Measurements from ENCODE around the gene E2F4. TPM values are rescaled to one million over a fixed set of nuclear protein-coding genes. Genes with fewer than 3 reads are reported as not detected.

The E2F4 gene
- total and polyA plus RNA-seq, 2 of the 13 experiments (the other 11 are each of a cell fraction or from before 2014, with no cell fraction given), result 84.8 to 91.2 TPM

DNA sequence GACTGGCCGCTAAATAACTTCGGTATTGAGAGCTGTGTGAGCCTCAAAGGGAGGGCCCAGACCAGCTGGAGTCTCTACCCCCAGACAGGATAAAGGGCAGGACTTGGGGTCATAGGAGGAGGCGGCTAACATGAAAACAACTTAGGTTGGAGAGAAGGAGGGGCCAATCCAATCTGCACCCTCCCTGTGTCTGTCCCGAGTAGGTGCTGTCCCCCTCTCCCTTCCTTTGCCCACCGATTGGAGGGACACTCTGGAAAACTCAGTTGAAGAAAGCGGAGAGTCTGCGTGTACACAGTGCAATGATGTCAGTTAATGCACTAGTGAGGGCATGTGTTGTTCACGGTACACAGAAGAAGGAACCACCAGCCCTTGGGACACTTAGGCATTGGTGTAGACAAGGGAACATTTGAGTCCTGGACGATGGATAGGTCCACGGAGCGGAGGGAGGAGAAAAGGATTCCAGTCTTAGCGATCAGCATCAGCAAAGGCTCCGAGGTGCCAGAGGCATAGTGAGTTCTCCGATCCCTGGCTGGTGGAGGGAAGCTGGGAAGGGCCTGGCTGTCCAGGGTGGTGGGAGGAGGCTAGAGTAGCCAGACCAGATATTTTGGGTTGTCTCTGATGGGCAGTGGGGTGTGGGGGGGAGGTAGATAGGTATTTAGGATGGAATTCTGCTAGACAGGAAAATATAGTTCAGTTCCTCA is 20.9 kb upstream of the E2F4 start (continued):
- TF ChIP-seq MED8 (CRISPR knock-in tag; IDR thresholded peaks at IDR 0.05; ENCODE audit: insufficient replicate concordance), result no peak
- peak; percentile 14 for TF ChIP-seq RARA (CRISPR knock-in tag; IDR thresholded peaks at IDR 0.05)
- TF ChIP-seq ATF7 (IDR thresholded peaks at IDR 0.05), result no peak
- TF ChIP-seq ATF7 (CRISPR knock-in tag; IDR thresholded peaks at IDR 0.05), result peak; percentile 51; the same call in 1 of the 2 replicates
- TF ChIP-seq, protein P1, sequence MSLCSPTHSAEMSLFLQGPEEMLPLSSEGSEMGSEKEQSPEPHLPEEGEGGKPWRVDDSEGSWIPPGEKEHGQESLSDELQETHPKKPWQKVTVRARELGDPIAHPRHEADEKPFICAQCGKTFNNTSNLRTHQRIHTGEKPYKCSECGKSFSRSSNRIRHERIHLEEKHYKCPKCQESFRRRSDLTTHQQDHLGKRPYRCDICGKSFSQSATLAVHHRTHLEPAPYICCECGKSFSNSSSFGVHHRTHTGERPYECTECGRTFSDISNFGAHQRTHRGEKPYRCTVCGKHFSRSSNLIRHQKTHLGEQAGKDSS (CRISPR knock-in tag; IDR thresholded peaks at IDR 0.05; ENCODE audit: borderline replicate concordance, low read depth), result 0 out of 2 replicates have a peak, but pooled peaks have one; percentile 73
- TF ChIP-seq ATF1 (CRISPR knock-in tag; IDR thresholded peaks at IDR 0.05), result no peak
- TF ChIP-seq ZBTB21 (CRISPR knock-in tag; IDR thresholded peaks at IDR 0.05), result 0 out of 2 replicates have a peak, but pooled peaks have one; percentile 39
- TF ChIP-seq SYNCRIP (IDR thresholded peaks at IDR 0.05; ENCODE audit: insufficient read depth, low read depth, low read length), result no peak
- TF ChIP-seq, protein P2, sequence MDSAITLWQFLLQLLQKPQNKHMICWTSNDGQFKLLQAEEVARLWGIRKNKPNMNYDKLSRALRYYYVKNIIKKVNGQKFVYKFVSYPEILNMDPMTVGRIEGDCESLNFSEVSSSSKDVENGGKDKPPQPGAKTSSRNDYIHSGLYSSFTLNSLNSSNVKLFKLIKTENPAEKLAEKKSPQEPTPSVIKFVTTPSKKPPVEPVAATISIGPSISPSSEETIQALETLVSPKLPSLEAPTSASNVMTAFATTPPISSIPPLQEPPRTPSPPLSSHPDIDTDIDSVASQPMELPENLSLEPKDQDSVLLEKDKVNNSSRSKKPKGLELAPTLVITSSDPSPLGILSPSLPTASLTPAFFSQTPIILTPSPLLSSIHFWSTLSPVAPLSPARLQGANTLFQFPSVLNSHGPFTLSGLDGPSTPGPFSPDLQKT (CRISPR knock-in tag; IDR thresholded peaks at IDR 0.05; ENCODE audit: borderline replicate concordance), result 0 out of 2 replicates have a peak, but pooled peaks have one; percentile 27
- no peak for TF ChIP-seq ZNF782 (CRISPR knock-in tag; IDR thresholded peaks at IDR 0.05; ENCODE audit: borderline replicate concordance)
- no peak for TF ChIP-seq ZNF432 (CRISPR knock-in tag; IDR thresholded peaks at IDR 0.05; ENCODE audit: borderline replicate concordance)
- 0 out of 2 replicates have a peak, but pooled peaks have one; percentile 90 for TF ChIP-seq ZNF567 (CRISPR knock-in tag; IDR thresholded peaks at IDR 0.05; ENCODE audit: borderline replicate concordance)
- no peak for TF ChIP-seq NCOR1 (IDR thresholded peaks at IDR 0.05; ENCODE audit: borderline replicate concordance, low read length)
- TF ChIP-seq ZNF724P (CRISPR knock-in tag; IDR thresholded peaks at IDR 0.05; ENCODE audit: borderline replicate concordance), result peak; percentile 68; the same call in 1 of the 2 replicates
- TF ChIP-seq ZBTB42 (CRISPR knock-in tag; IDR thresholded peaks at IDR 0.05), result no peak
- no peak for TF ChIP-seq TBP (CRISPR knock-in tag; IDR thresholded peaks at IDR 0.05)
- no peak for TF ChIP-seq ZNF10 (CRISPR knock-in tag; IDR thresholded peaks at IDR 0.05; ENCODE audit: borderline replicate concordance, low read depth)
- peak; percentile 17; the same call in 1 of the 2 replicates for TF ChIP-seq ZC3H4 (CRISPR knock-in tag; IDR thresholded peaks at IDR 0.05; ENCODE audit: borderline replicate concordance)
- TF ChIP-seq, protein P3, sequence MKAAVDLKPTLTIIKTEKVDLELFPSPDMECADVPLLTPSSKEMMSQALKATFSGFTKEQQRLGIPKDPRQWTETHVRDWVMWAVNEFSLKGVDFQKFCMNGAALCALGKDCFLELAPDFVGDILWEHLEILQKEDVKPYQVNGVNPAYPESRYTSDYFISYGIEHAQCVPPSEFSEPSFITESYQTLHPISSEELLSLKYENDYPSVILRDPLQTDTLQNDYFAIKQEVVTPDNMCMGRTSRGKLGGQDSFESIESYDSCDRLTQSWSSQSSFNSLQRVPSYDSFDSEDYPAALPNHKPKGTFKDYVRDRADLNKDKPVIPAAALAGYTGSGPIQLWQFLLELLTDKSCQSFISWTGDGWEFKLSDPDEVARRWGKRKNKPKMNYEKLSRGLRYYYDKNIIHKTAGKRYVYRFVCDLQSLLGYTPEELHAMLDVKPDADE (CRISPR knock-in tag; IDR thresholded peaks at IDR 0.05), result no peak
- TF ChIP-seq ZFX (CRISPR knock-in tag; IDR thresholded peaks at IDR 0.05; ENCODE audit: low read depth), result peak; percentile 51
- TF ChIP-seq HNRNPUL1 (IDR thresholded peaks at IDR 0.05; ENCODE audit: low read depth, low read length), result no peak
- TF ChIP-seq, protein P4, sequence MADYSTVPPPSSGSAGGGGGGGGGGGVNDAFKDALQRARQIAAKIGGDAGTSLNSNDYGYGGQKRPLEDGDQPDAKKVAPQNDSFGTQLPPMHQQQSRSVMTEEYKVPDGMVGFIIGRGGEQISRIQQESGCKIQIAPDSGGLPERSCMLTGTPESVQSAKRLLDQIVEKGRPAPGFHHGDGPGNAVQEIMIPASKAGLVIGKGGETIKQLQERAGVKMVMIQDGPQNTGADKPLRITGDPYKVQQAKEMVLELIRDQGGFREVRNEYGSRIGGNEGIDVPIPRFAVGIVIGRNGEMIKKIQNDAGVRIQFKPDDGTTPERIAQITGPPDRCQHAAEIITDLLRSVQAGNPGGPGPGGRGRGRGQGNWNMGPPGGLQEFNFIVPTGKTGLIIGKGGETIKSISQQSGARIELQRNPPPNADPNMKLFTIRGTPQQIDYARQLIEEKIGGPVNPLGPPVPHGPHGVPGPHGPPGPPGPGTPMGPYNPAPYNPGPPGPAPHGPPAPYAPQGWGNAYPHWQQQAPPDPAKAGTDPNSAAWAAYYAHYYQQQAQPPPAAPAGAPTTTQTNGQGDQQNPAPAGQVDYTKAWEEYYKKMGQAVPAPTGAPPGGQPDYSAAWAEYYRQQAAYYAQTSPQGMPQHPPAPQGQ (CRISPR knock-in tag; IDR thresholded peaks at IDR 0.05; ENCODE audit: borderline replicate concordance), result no peak
- no peak for TF ChIP-seq AKAP8 (CRISPR knock-in tag; IDR thresholded peaks at IDR 0.05)
- TF ChIP-seq ZNF337 (CRISPR knock-in tag; IDR thresholded peaks at IDR 0.05; ENCODE audit: borderline replicate concordance, low read depth), result no peak
- no peak for TF ChIP-seq HMG20A (CRISPR knock-in tag; IDR thresholded peaks at IDR 0.05; ENCODE audit: borderline replicate concordance)
